Endothelial cell of umbilical vein (primary cell): Measurements from ENCODE around the gene PHOX2A. TPM values are rescaled to one million over a fixed set of nuclear protein-coding genes. Genes with fewer than 3 reads are reported as not detected.

Source experiments
- BruUV-seq: library from RNA; stranded (reverse); fragments of 400-500 nt; replicated peaks from 2 replicates; lab custom pipeline; 2021; lab: Mats Ljungman, UMichigan
- CTCF ChIA-PET: fragments of 300-600, 350-600 bp; sonication (Branson Sonifier 250); formaldehyde crosslinking; loops from one replicate; lab custom pipeline; 2021; ENCODE audit warnings: antibody characterized with exemption, inconsistent platforms; lab: Charles Lee
- POLR2A ChIA-PET: fragments of 300-600, 350-600 bp; sonication (Branson Sonifier 250); formaldehyde crosslinking; loops from one replicate; lab custom pipeline; 2021; ENCODE audit warnings: antibody characterized with exemption, inconsistent platforms; lab: Charles Lee
- DNase-seq: peaks from one replicate; pipeline ENCODE4 v3.0.0-alpha.2; 2011; ENCODE audit warnings: low read depth, low spot score
- FAIRE-seq: peaks from 2 replicates; lab custom pipeline; 2011; peaks lifted over from hg19 to GRCh38; lab: Jason Lieb, UNC
- H2AFZ ChIP-seq: 2 replicates; pipeline ENCODE4 v1.6.0; 2012; ENCODE audit warnings: low read depth, low read length, control low read depth, inconsistent platforms
- H3K27ac ChIP-seq: 2 replicates; pipeline ENCODE4 v1.5.1; 2011; ENCODE audit warnings: low read depth, mild to moderate bottlenecking, control low read depth, low read length, moderate library complexity; ENCODE audit not compliant: insufficient read depth
- H3K27me3 ChIP-seq, 2 experiments: 2 replicates each; pipeline versions ENCODE4 v1.6.0 to v1.6.1; 2011; ENCODE audit warnings: low read length in 2 of 2, mixed read lengths in 1 of 2; ENCODE audit not compliant: control insufficient read depth in 2 of 2, insufficient read depth in 2 of 2
- H3K36me3 ChIP-seq, 2 experiments: 2 replicates in 1 of 2; 3 replicates in 1 of 2; pipeline ENCODE4 v1.5.1; 2011; ENCODE audit warnings: low read length in 2 of 2, mild to moderate bottlenecking in 1 of 2, moderate library complexity in 1 of 2; ENCODE audit not compliant: control insufficient read depth in 2 of 2, insufficient read depth in 2 of 2; ENCODE audit errors: extremely low read depth in 1 of 2
- H3K4me1 ChIP-seq: 3 replicates; pipeline ENCODE4 v1.5.1; 2011; ENCODE audit warnings: mild to moderate bottlenecking, low read length; ENCODE audit not compliant: control insufficient read depth, insufficient read depth; ENCODE audit errors: extremely low read depth
- H3K4me2 ChIP-seq: 2 replicates; pipeline ENCODE4 v1.6.1; 2011; ENCODE audit warnings: low read length, control low read depth, mixed read lengths; ENCODE audit not compliant: insufficient read depth
- H3K4me3 ChIP-seq, 3 experiments: fragments of 200-600 bp in 1 of 3; sonication (generic), shearing (Covaris generic) in 1 of 3; replicated peaks in 1 of 3; 2 replicates each; pipeline ENCODE4 v1.5.1; 2011 to 2016; ENCODE audit warnings: control low read depth in 3 of 3, low read length in 3 of 3, mild to moderate bottlenecking in 2 of 3, inconsistent platforms in 1 of 3, low read depth in 1 of 3, moderate library complexity in 1 of 3; ENCODE audit not compliant: insufficient read depth in 1 of 3
- H3K79me2 ChIP-seq: 2 replicates; pipeline ENCODE4 v1.6.0; 2012; ENCODE audit warnings: low read length, inconsistent platforms; ENCODE audit not compliant: control insufficient read depth, insufficient read depth
- H3K9ac ChIP-seq: replicated peaks from 2 replicates; pipeline ENCODE3; 2011; ENCODE audit warnings: low read length, control low read depth; ENCODE audit not compliant: insufficient read depth; ENCODE audit errors: extremely low read depth
- H3K9me1 ChIP-seq: replicated peaks from 3 replicates; pipeline ENCODE4 v1.6.0; 2011; ENCODE audit warnings: mild to moderate bottlenecking, low read length; ENCODE audit not compliant: control insufficient read depth, insufficient read depth; ENCODE audit errors: extremely low read depth
- H3K9me3 ChIP-seq: replicated peaks from 2 replicates; pipeline ENCODE4 v1.5.1; 2012; ENCODE audit warnings: low read length, inconsistent platforms; ENCODE audit not compliant: control insufficient read depth, insufficient read depth
- H4K20me1 ChIP-seq: replicated peaks from 2 replicates; pipeline ENCODE3; 2011; ENCODE audit warnings: mild to moderate bottlenecking, low read length; ENCODE audit not compliant: control insufficient read depth, insufficient read depth; ENCODE audit errors: extremely low read depth
- MYC ChIP-seq: IDR thresholded peaks from one replicate; pipeline ENCODE4 v1.6.1; 2011; ENCODE audit warnings: mild to moderate bottlenecking, low read depth, low read length
- POLR2AphosphoS5 ChIP-seq: IDR thresholded peaks from 2 replicates; pipeline ENCODE4 v1.6.1; 2012; ENCODE audit warnings: low read depth, mild to moderate bottlenecking, control low read depth, low read length, moderate library complexity; ENCODE audit not compliant: insufficient read depth
- dilution Hi-C: fragments of 300-500 bp; cut with MboI; formaldehyde crosslinking; loops from one replicate; pipeline ENCODE4 v1.15.0; 2019; ENCODE audit warnings: low sequenced_read_pairs; ENCODE audit not compliant: extremely low pct_ligation_motif_present
- intact Hi-C: fragments of 100-400 bp; cut with micrococcal nuclease; formaldehyde crosslinking; loops from one replicate; pipeline ENCODE4 v1.10.0; 2022
- polyA plus RNA-seq, 4 experiments: library from polyadenylated mRNA; depleted of rRNA in 3 of 4; stranded (reverse) in 3 of 4; unstranded in 1 of 4; fragments of >200 nt; gene quantifications; 2 replicates each; pipeline versions ENCODE4 v1.2.1 to v1.2.3, GENCODE V29; 2011 to 2012; ENCODE audit warnings: missing spikeins in 1 of 4
- total RNA-seq: library from RNA; stranded (reverse); gene quantifications from 2 replicates; pipeline ENCODE4 v1.2.3, GENCODE V29; 2021
- TF ChIP-seq, protein P1 (sequence below), 2 donors: IDR thresholded peaks; 1 replicate in 1 of 2; 2 replicates in 1 of 2; pipeline ENCODE4 v1.5.1; 2011; ENCODE audit warnings: low read length in 2 of 2, mild to moderate bottlenecking in 2 of 2, moderate library complexity in 2 of 2, control low read depth in 1 of 2, inconsistent platforms in 1 of 2, low read depth in 1 of 2; ENCODE audit not compliant: insufficient read depth in 1 of 2; ENCODE audit errors: extremely low read depth in 1 of 2

PHOX2A gene
- total and polyA plus RNA-seq, 2 donors (not counting 3 experiments of a cell fraction or from before 2014, with no cell fraction given) = not detected

DNA sequence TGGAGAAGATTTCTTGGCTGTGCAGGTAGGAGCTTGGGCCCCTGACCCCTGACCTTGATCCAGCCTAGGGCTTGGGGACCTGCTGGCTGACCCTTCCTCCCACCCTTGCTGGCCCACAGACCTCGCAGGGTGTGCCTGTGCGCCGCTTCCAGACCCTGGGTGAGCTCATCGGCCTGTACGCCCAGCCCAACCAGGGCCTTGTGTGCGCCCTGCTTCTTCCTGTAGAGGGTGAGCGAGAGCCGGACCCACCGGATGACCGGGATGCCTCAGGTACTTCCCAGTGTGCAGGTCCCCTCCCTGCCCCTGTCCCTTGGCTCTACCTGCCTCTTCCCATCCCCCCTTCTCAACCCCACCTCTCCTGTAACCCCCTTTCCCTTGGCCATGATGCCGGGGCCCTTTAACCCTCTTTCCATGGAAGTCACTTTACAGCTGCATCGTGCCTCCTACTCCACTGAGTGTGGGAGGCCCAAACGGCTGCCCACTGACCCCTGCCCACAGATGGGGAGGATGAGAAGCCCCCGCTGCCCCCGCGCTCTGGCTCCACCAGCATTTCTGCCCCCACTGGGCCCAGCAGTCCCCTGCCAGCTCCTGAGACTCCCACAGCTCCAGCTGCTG lies 15.6 kb downstream of the PHOX2A start:
- no peak overlapping the region for H3K4me2 ChIP-seq
- no peak overlapping the region for H3K9ac ChIP-seq
- H3K27me3 ChIP-seq = no peaks in the 10 kb centered on the region
- CTCF ChIA-PET = interaction anchor here (0.7 to 1.5 kb wide), 4 partner anchors 8 to 203 kb away, joined by 3 to 8 read pairs (median 4); no protein-coding TSS in a partner anchor
- no peaks in the 10 kb centered on the region for H3K9me1 ChIP-seq
- dilution Hi-C loops = no loop called here
- no peaks in the 10 kb centered on the region for H3K9me3 ChIP-seq
- POLR2A ChIA-PET = interaction anchor here (1.3 kb wide), 1 partner anchor 8 kb away, joined by 4 read pairs; no protein-coding TSS in a partner anchor
- intact Hi-C loops = no loop called here
- peaks cover 21% of the 10 kb centered on the region for H3K79me2 ChIP-seq
- no peak overlapping the region for H3K27ac ChIP-seq
- no peak overlapping the region for H3K4me3 ChIP-seq
- FAIRE-seq (no peak), DNase-seq (no peak)
- peaks cover 4% of the 10 kb centered on the region for H3K4me1 ChIP-seq
- BruUV-seq = no TSS peak
- H3K36me3 ChIP-seq = peaks cover 12 to 60% of the 10 kb centered on the region in 2 experiments
- H4K20me1 ChIP-seq = no peaks in the 10 kb centered on the region
- no peak overlapping the region for H2AFZ ChIP-seq
- TF ChIP-seq POLR2AphosphoS5 (no peak), MYC (no peak)
- TF ChIP-seq, protein P1, sequence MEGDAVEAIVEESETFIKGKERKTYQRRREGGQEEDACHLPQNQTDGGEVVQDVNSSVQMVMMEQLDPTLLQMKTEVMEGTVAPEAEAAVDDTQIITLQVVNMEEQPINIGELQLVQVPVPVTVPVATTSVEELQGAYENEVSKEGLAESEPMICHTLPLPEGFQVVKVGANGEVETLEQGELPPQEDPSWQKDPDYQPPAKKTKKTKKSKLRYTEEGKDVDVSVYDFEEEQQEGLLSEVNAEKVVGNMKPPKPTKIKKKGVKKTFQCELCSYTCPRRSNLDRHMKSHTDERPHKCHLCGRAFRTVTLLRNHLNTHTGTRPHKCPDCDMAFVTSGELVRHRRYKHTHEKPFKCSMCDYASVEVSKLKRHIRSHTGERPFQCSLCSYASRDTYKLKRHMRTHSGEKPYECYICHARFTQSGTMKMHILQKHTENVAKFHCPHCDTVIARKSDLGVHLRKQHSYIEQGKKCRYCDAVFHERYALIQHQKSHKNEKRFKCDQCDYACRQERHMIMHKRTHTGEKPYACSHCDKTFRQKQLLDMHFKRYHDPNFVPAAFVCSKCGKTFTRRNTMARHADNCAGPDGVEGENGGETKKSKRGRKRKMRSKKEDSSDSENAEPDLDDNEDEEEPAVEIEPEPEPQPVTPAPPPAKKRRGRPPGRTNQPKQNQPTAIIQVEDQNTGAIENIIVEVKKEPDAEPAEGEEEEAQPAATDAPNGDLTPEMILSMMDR (IDR thresholded peaks at IDR 0.05; ENCODE audit: extremely low read depth in 1 of 2, insufficient read depth in 1 of 2, low read depth in 1 of 2, low read length in 2 of 2) = no peak
